NCI-H187 treated with DMSO at 0.1 percent for 48 hours (cell line): ENCODE measurements around the gene NASP.

ENCODE experiments used
- DNase-seq: peaks from one replicate; lab custom pipeline; 2025; lab: John Stamatoyannopoulos, UW

NASP gene

DNA sequence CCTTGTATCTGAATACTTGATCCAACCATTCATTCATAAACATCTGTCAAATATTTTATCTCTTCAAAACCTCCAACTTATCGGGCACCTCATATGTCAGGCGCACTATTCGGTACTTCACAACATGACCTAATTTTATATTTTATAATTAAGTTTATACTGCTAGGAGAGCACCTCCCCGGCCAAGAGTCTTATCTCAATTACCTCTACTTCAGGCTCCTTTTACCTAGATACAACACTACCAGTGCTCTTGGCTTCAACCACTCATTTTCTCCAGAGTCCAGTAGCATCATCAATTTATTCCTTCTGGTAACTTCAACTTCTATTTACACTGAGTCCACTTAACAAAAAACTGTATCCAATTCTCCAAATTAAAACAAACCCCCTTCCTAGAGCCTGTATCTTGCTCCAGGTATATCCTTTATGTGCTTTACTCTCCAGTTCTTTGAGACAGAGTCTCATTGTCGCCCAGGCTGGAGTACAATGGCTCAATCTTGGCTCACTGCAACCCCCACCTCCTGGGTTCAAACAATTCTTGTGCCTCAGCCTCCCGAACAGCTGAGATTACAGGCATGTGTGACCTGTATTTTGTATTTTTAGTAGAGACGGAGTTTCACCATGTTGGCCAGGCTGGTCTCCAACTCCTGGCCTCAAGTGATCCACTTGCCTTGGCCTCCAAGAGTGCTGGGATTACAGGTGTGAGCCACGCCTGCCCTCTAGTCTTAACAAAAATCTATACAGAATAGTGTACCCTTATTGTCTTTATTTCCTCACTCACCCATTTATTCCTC lies 83.7 kb downstream of the NASP start:
- DNase-seq, result no peak
